ENCODE measurements around the gene ARHGEF40. TPM values are rescaled to one million over a fixed set of nuclear protein-coding genes. Genes with fewer than 3 reads are reported as not detected.
A peak's percentile ranks its signal among the peaks of the same experiment; 100 is the strongest.

Gene ARHGEF40
- total RNA-seq, 1 donor from 2014 or later = 21.3 TPM

DNA sequence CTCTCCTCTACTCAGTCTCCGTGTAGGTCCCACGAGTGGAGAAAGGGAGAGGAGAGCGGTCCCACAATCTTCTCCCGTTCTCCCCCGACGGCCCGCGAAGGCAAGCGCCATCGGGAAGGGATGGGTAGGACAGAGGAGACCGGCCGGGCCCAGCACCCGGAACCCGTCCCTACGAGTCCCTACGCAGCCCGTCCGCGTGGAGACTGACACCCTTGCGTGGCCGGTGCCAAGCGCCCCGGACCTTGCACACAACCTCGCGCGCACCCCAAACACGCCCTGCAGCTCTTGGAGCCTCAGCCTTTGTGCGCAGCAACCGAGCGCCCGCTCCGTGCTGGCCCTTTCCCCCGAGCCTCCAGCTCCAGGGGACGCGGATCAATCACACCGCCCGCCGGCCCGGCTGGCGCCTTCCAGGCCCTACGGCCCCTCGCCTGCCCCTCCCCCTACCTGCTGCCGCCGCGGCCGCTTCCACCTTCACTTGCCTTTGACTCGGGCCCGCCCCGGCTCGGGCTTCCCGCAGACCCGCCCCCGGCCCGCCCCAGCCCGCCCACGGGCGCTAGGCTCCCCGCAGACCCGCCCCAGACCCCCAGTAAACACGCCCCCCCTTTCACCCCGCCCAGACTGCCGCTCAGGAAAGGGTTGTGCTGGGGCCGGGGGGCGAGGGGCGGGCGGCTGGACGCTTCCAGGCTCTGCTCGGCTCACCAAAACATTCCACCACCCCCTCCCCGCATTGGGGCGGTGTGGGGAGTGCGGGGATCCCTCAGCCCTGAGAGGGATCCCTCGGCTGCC, 45.3 kb upstream of the ARHGEF40 start, which contains the start of gene NDRG2:
Gene NDRG2, minus strand, starts transcription at position 477 of the 786 bp plus-strand sequence. CDS start 1,746 bp downstream, outside the sequence.
- Histone ChIP-seq H3K36me3 (peaks cover 25% of the 10 kb centered on the region), H3K27me3 (ENCODE audit: low read depth) (no peaks in the 10 kb centered on the region), H3K9me3 (replicated peaks) (no peaks in the 10 kb centered on the region), H3K4me3 (peak within 1 kb of the TSS; percentile 83), H3K4me1 (peaks cover 60% of the 10 kb centered on the region), H3K27ac (replicated peaks) (peak within 1 kb of the TSS; percentile 99)
- TF ChIP-seq, protein P1, sequence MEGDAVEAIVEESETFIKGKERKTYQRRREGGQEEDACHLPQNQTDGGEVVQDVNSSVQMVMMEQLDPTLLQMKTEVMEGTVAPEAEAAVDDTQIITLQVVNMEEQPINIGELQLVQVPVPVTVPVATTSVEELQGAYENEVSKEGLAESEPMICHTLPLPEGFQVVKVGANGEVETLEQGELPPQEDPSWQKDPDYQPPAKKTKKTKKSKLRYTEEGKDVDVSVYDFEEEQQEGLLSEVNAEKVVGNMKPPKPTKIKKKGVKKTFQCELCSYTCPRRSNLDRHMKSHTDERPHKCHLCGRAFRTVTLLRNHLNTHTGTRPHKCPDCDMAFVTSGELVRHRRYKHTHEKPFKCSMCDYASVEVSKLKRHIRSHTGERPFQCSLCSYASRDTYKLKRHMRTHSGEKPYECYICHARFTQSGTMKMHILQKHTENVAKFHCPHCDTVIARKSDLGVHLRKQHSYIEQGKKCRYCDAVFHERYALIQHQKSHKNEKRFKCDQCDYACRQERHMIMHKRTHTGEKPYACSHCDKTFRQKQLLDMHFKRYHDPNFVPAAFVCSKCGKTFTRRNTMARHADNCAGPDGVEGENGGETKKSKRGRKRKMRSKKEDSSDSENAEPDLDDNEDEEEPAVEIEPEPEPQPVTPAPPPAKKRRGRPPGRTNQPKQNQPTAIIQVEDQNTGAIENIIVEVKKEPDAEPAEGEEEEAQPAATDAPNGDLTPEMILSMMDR (IDR thresholded peaks at IDR 0.05; ENCODE audit: borderline replicate concordance) = no peak
- intact Hi-C loops (cut with micrococcal nuclease) = no loop called here
- DNase-seq = peak; percentile 89

DNA sequence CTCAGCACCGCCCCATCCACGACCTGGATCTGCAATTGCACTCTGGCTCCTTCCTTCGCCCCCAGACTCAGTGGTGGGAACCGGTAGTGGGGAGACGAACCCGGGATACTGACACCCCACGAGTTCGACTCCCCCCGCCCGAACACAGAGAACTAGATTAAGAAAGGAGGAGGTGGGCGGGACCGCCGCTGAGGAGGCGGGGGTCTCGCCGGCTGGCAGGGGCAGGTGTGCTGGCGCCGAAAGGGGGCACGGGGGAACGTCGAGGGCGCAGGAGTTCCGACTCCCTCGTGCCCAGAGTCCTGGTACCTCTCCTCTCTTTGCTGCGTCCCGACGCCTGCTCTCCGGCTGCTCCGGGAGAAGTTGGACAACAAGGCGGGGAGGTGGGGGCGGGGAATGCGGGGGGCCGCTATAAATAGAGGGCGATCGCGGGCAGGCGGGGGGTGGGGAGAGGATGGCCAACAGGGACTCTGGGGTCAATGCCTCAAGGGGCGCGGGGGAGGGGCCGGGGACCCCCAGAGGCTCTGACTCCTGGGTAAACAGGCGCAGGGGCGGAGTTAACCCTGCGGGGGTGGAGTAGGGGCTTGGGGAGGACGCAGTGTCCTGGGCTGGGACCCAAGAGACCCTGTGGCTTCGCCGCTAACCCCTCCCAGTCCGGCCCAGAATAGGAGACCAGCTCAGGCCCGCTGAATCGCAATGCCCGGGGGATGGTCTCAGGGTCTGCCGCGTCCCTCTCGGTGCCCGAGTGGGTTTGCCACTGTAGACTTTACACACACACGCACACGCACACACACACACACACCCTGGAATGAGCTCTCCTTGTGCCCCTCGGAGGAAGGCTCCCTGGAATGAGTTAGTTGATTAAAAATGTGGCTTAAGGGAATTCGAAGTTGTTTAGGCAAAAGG, 44.5 kb upstream of the ARHGEF40 start:
- Histone ChIP-seq H3K4me1 (peaks cover 57% of the 10 kb centered on the region), H3K4me3 (peak overlapping the region; percentile 83), H3K9me3 (replicated peaks) (no peaks in the 10 kb centered on the region), H3K27me3 (ENCODE audit: low read depth) (no peaks in the 10 kb centered on the region), H3K36me3 (peaks cover 16% of the 10 kb centered on the region), H3K27ac (replicated peaks) (peak overlapping the region; percentile 99)
- TF ChIP-seq, protein P1 (IDR thresholded peaks at IDR 0.05; ENCODE audit: borderline replicate concordance) = no peak
- intact Hi-C loops (cut with micrococcal nuclease) = no loop called here
- DNase-seq = peak; percentile 91

DNA sequence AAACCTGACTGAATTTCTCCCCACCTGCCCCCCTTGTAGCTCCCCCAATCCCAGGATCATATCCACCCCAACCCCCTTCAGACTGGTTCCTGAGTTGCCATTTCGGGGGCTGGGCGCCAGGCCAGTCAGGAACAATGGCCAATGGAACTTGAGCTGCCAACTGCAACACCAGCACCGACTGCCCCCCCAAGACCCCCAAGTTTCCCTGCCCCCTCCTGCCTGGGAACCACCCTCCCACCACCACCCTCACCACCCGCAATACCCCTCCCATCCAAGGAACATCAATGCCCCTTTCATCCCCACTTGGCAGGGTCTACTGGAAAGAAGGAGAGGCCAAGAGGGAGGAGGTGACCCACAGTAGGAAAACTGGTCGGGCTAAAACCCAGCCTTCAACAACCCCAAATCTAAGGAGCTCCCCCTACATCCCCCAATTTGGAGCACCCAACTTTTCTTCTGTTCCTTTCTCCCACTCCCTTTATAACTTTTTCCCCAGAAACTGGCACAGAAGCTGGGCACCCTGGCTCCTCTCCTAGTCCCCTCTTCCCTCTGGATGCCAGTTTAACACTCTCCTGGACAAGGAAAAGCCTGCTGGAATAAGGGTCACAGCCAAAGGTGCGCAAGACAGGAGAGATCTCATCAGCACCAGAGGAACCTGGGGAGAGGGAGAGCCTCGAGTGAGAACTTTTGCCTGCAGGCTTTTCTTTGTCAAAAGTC, 43.7 kb upstream of the ARHGEF40 start:
- H3K4me3 ChIP-seq = peak overlapping the region; percentile 83
- intact Hi-C loops (cut with micrococcal nuclease) = no loop called here
- H3K27ac ChIP-seq (replicated peaks) = peak overlapping the region; percentile 99
- H3K9me3 ChIP-seq (replicated peaks) = no peaks in the 10 kb centered on the region
- H3K4me1 ChIP-seq = peaks cover 54% of the 10 kb centered on the region
- no peak for DNase-seq
- H3K27me3 ChIP-seq (ENCODE audit: low read depth) = no peaks in the 10 kb centered on the region
- peaks cover 8% of the 10 kb centered on the region for H3K36me3 ChIP-seq
- TF ChIP-seq, protein P1 (IDR thresholded peaks at IDR 0.05; ENCODE audit: borderline replicate concordance) = no peak

DNA sequence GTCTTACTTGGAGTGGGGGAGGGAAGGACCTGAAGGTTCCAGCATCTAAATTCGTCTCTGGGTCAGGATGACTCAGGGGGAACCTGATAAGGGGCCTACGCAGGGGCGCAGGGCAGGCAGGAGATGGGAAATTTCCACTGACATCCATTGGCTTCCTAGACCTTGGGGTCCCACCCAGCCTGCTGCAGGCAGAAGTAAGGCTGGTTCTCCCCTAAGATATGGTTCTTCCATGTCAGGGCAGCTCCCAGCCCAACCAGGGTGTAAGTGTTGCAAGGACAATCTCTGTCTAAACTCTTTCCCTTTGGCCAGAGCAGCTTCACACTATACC, 43.2 kb upstream of the ARHGEF40 start:
- intact Hi-C loops (cut with micrococcal nuclease) = no loop called here
- Histone ChIP-seq H3K27ac (replicated peaks) (peak overlapping the region; percentile 99), H3K9me3 (replicated peaks) (no peaks in the 10 kb centered on the region), H3K4me3 (no peak overlapping the region), H3K36me3 (peaks cover 3% of the 10 kb centered on the region), H3K27me3 (ENCODE audit: low read depth) (no peaks in the 10 kb centered on the region), H3K4me1 (peaks cover 50% of the 10 kb centered on the region)
- TF ChIP-seq, protein P1 (IDR thresholded peaks at IDR 0.05; ENCODE audit: borderline replicate concordance) = no peak
- DNase-seq = no peak

DNA sequence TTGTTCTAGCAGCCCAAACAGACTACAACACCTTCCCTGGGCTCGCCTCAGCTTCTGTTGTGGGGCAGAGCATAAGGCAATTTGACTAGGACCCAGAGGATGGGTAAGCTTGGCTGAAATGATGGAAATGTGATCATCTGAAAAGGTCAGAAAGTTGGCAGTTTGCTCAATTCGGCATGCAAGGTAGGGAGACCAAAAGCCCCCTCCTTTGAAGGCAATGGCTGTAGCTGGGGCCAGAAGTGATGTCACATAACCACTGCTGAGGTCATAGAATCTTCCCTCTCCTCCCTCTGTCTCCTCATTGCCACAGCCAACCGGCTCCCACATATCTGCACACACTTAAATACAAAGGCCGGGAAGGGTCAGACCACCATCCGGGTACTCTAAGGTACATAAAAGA, 40.2 kb upstream of the ARHGEF40 start, which contains the start of gene TPPP2:
Gene TPPP2, plus strand, starts transcription at position 301 of the 400 bp plus-strand sequence. CDS start 365 bp downstream, outside the sequence.
- intact Hi-C loops (cut with micrococcal nuclease) = no loop called here
- H3K9me3 ChIP-seq (replicated peaks) = no peaks in the 10 kb centered on the region
- H3K4me1 ChIP-seq = peaks cover 21% of the 10 kb centered on the region
- no peaks in the 10 kb centered on the region for H3K36me3 ChIP-seq
- TF ChIP-seq, protein P1 (IDR thresholded peaks at IDR 0.05; ENCODE audit: borderline replicate concordance) = no peak
- no peak within 1 kb of the TSS for H3K27ac ChIP-seq (replicated peaks)
- no peak within 1 kb of the TSS for H3K4me3 ChIP-seq
- DNase-seq = no peak
- H3K27me3 ChIP-seq (ENCODE audit: low read depth) = no peaks in the 10 kb centered on the region

All from left ventricle myocardium inferior (tissue), 1 donor.